H1 (cell line): ENCODE results near the gene PTCH1. TPM values are rescaled to one million over a fixed set of nuclear protein-coding genes. Genes with fewer than 3 reads are reported as not detected.

Experiments
- CTCF ChIA-PET: fragments of 300-600 bp; sonication (Branson Sonifier 250); formaldehyde crosslinking; loops from one replicate; lab custom pipeline; 2021; ENCODE audit not compliant: partially characterized antibody; lab: Charles Lee
- POLR2A ChIA-PET: fragments of 300-600 bp; sonication (Branson Sonifier 250); formaldehyde crosslinking; loops from one replicate; lab custom pipeline; 2021; ENCODE audit warnings: inconsistent platforms; ENCODE audit not compliant: partially characterized antibody; lab: Charles Lee
- DNase-seq, 2 experiments: peaks; one replicate each; pipeline versions ENCODE4 v3.0.0 to v3.0.0-alpha.2; 2010 to 2022; ENCODE audit warnings: low spot score in 2 of 2, low read depth in 1 of 2, mixed read lengths in 1 of 2
- FAIRE-seq: peaks from 2 replicates; lab custom pipeline; 2011; peaks lifted over from hg19 to GRCh38; lab: Jason Lieb, UNC
- H2AFZ ChIP-seq: 2 replicates; pipeline ENCODE4 v1.8.1; 2012; ENCODE audit warnings: low read length, inconsistent platforms
- H2AK5ac ChIP-seq: 2 replicates; pipeline ENCODE4 v1.6.1; 2013; ENCODE audit warnings: low read depth, low read length
- H2BK120ac ChIP-seq: replicated peaks from 2 replicates; pipeline ENCODE3; 2013; ENCODE audit warnings: low read depth, low read length, inconsistent platforms
- H2BK12ac ChIP-seq: 2 replicates; pipeline ENCODE4 v1.6.1; 2013; ENCODE audit warnings: low read depth, low read length
- H2BK15ac ChIP-seq: 2 replicates; pipeline ENCODE4 v1.6.1; 2013; ENCODE audit warnings: low read length
- H2BK20ac ChIP-seq: 2 replicates; pipeline ENCODE4 v1.6.1; 2013; ENCODE audit warnings: low read length
- H2BK5ac ChIP-seq: 2 replicates; pipeline ENCODE4 v1.6.1; 2013; ENCODE audit warnings: low read depth, low read length
- H3K14ac ChIP-seq: 2 replicates; pipeline ENCODE4 v1.6.1; 2013; ENCODE audit warnings: inconsistent platforms; ENCODE audit not compliant: insufficient read length
- H3K18ac ChIP-seq: 2 replicates; pipeline ENCODE4 v1.6.1; 2013; ENCODE audit warnings: low read length; ENCODE audit errors: extremely low read depth
- H3K23ac ChIP-seq: 2 replicates; pipeline ENCODE4 v1.6.1; 2013; ENCODE audit warnings: inconsistent platforms; ENCODE audit not compliant: insufficient read length
- H3K23me2 ChIP-seq: 2 replicates; pipeline ENCODE4 v1.6.1; 2013; ENCODE audit warnings: low read depth, low read length
- H3K27ac ChIP-seq: 2 replicates; pipeline ENCODE4 v1.6.1; 2011; ENCODE audit warnings: low read depth, low read length, inconsistent platforms
- H3K27me3 ChIP-seq, 4 experiments: replicated peaks in 1 of 4; 1 replicate in 1 of 4; 2 replicates in 3 of 4; pipeline versions ENCODE4 v1.6.1 to v1.8.1; 2011 to 2013; ENCODE audit warnings: low read length in 3 of 4, mild to moderate bottlenecking in 3 of 4, inconsistent platforms in 2 of 4, mixed read lengths in 2 of 4, moderate library complexity in 1 of 4; ENCODE audit not compliant: control insufficient read depth in 3 of 4, insufficient read depth in 3 of 4; ENCODE audit errors: extremely low read depth in 1 of 4
- H3K36me3 ChIP-seq, 4 experiments: 2 replicates each; pipeline versions ENCODE4 v1.6.1 to v1.8.1; 2011 to 2013; ENCODE audit warnings: mild to moderate bottlenecking in 4 of 4, low read length in 3 of 4, moderate library complexity in 2 of 4, control low read depth in 1 of 4, inconsistent platforms in 1 of 4; ENCODE audit not compliant: insufficient read depth in 4 of 4, control insufficient read depth in 2 of 4
- H3K4ac ChIP-seq: replicated peaks from 2 replicates; pipeline ENCODE3; 2013; ENCODE audit warnings: low read length, low read depth, mixed read lengths, inconsistent platforms; ENCODE audit not compliant: insufficient read length
- H3K4me1 ChIP-seq, 4 experiments: replicated peaks in 1 of 4; 1 replicate in 1 of 4; 2 replicates in 3 of 4; pipeline versions ENCODE4 v1.6.1 to v1.8.1; 2011 to 2013; ENCODE audit warnings: low read length in 3 of 4, inconsistent platforms in 2 of 4, mixed read lengths in 1 of 4; ENCODE audit not compliant: insufficient read depth in 4 of 4, control insufficient read depth in 3 of 4
- H3K4me2 ChIP-seq, 2 experiments: 2 replicates each; pipeline versions ENCODE4 v1.6.1 to v1.8.1; 2011 to 2013; ENCODE audit warnings: low read depth in 2 of 2, low read length in 2 of 2, control low read depth in 1 of 2, inconsistent platforms in 1 of 2, mild to moderate bottlenecking in 1 of 2; ENCODE audit not compliant: insufficient read depth in 1 of 2
- H3K4me3 ChIP-seq, 4 experiments: fragments of 200-600, 300-600 bp in 1 of 4; sonication (generic), shearing (Covaris generic), sonication (Bioruptor Twin) in 1 of 4; 2 replicates each; pipeline versions ENCODE4 v1.5.1 to v1.8.1; 2011 to 2016; ENCODE audit warnings: low read length in 4 of 4, low read depth in 3 of 4, control low read depth in 2 of 4, inconsistent platforms in 2 of 4, mild to moderate bottlenecking in 2 of 4, mixed read lengths in 1 of 4, moderate library complexity in 1 of 4; ENCODE audit not compliant: insufficient read depth in 2 of 4; ENCODE audit errors: extremely low read depth in 1 of 4
- H3K56ac ChIP-seq: replicated peaks from 2 replicates; pipeline ENCODE3; 2013; ENCODE audit warnings: low read depth, mild to moderate bottlenecking, mixed read lengths, low read length, inconsistent platforms; ENCODE audit not compliant: insufficient read length
- H3K79me1 ChIP-seq: 2 replicates; pipeline ENCODE4 v1.6.1; 2013; ENCODE audit warnings: low read depth, low read length, control low read depth
- H3K79me2 ChIP-seq, 2 experiments: 2 replicates each; pipeline versions ENCODE4 v1.6.1 to v1.8.1; 2012 to 2013; ENCODE audit warnings: low read length in 2 of 2, mild to moderate bottlenecking in 2 of 2, inconsistent platforms in 1 of 2; ENCODE audit not compliant: insufficient read depth in 2 of 2, control insufficient read depth in 1 of 2
- H3K9ac ChIP-seq, 4 experiments: replicated peaks in 1 of 4; 1 replicate in 1 of 4; 2 replicates in 3 of 4; pipeline versions ENCODE4 v1.6.1 to v1.8.1; 2011 to 2013; ENCODE audit warnings: low read depth in 3 of 4, low read length in 3 of 4, control low read depth in 2 of 4, mild to moderate bottlenecking in 2 of 4, moderate library complexity in 2 of 4, inconsistent platforms in 1 of 4; ENCODE audit errors: extremely low read depth in 1 of 4
- H3K9me3 ChIP-seq, 2 experiments: 2 replicates each; pipeline versions ENCODE4 v1.6.1 to v1.8.1; 2012 to 2013; ENCODE audit warnings: mild to moderate bottlenecking in 2 of 2, moderate library complexity in 2 of 2, control low read depth in 1 of 2, inconsistent platforms in 1 of 2, low read depth in 1 of 2, low read length in 1 of 2, mixed read lengths in 1 of 2; ENCODE audit not compliant: insufficient read depth in 2 of 2
- H4K20me1 ChIP-seq, 2 experiments: replicated peaks in 1 of 2; 2 replicates each; pipeline versions ENCODE3 to v1.8.1; 2011 to 2013; ENCODE audit warnings: inconsistent platforms in 2 of 2, low read length in 2 of 2, mild to moderate bottlenecking in 1 of 2; ENCODE audit not compliant: insufficient read depth in 2 of 2, control insufficient read depth in 1 of 2
- H4K5ac ChIP-seq: 2 replicates; pipeline ENCODE4 v1.6.1; 2013; ENCODE audit warnings: low read length, low read depth, mixed read lengths, inconsistent platforms; ENCODE audit not compliant: insufficient read length
- H4K8ac ChIP-seq: 2 replicates; pipeline ENCODE4 v1.8.0; 2013; ENCODE audit warnings: mild to moderate bottlenecking, moderate library complexity, low read length, inconsistent platforms; ENCODE audit not compliant: insufficient read depth; ENCODE audit errors: extremely low read depth
- H4K91ac ChIP-seq: replicated peaks from 2 replicates; pipeline ENCODE3; 2013; ENCODE audit warnings: low read length, mixed read lengths, inconsistent platforms; ENCODE audit not compliant: insufficient read length
- CBX8 ChIP-seq: fragments of 300-800, 300-1000 bp; sonication (generic); IDR thresholded peaks from 2 replicates; pipeline ENCODE4 v1.7.1; 2016; ENCODE audit warnings: low read depth, low read length, borderline replicate concordance
- SAP30 ChIP-seq: fragments of 300-600 bp; sonication (generic); IDR thresholded peaks from 2 replicates; pipeline ENCODE4 v1.7.1; 2012; ENCODE audit warnings: low read length, moderate library complexity, mild to moderate bottlenecking, inconsistent platforms; ENCODE audit not compliant: insufficient read depth, insufficient replicate concordance
- SP4 ChIP-seq: IDR thresholded peaks from 2 replicates; pipeline ENCODE4 v1.6.1; 2012; ENCODE audit warnings: low read length, inconsistent platforms
- WGBS, 2 experiments: shearing (Covaris generic) in 1 of 2; methylation state at CpG; one replicate each; pipeline versions ENCODE4 v1.1.6 to v1.1.7; 2013 to 2015; ENCODE audit warnings: low lambda C conversion rate in 2 of 2, mixed read lengths in 2 of 2, inconsistent platforms in 1 of 2, low coverage in 1 of 2, missing lambda C conversion rate in 1 of 2; ENCODE audit not compliant: insufficient replicate concordance in 2 of 2, insufficient coverage in 1 of 2, insufficient read length in 1 of 2; ENCODE audit errors: extremely low coverage in 1 of 2, missing lambda C conversion rate in 1 of 2; 5-methylcytosine and 5-hydroxymethylcytosine counted together
- polyA plus RNA-seq, 7 experiments: library from polyadenylated mRNA; depleted of rRNA in 3 of 7; stranded (reverse) in 5 of 7; unstranded in 2 of 7; fragments of >200 nt in 5 of 7; fragments of 200-250 nt in 2 of 7; gene quantifications; 1 replicate in 5 of 7; 2 replicates in 1 of 7; 4 replicates in 1 of 7; pipeline versions ENCODE4 v1.2.1 to v1.2.3, GENCODE V29; 2011 to 2013; ENCODE audit warnings: missing spikeins in 2 of 7, mixed read lengths in 2 of 7
- total RNA-seq: library from RNA; stranded (reverse); fragmentation: NEBNext Ultra II Directional; extraction: Animal tissue kit (Norgen Biotek cat#: 25700); gene quantifications from 2 replicates; pipeline ENCODE4 v1.2.1, GENCODE V29; 2021

PTCH1 gene
- total and polyA plus RNA-seq, 2 of the 8 experiments (the other 6 are each of a cell fraction or from before 2014, with no cell fraction given), result 6.4 to 34.1 TPM

DNA sequence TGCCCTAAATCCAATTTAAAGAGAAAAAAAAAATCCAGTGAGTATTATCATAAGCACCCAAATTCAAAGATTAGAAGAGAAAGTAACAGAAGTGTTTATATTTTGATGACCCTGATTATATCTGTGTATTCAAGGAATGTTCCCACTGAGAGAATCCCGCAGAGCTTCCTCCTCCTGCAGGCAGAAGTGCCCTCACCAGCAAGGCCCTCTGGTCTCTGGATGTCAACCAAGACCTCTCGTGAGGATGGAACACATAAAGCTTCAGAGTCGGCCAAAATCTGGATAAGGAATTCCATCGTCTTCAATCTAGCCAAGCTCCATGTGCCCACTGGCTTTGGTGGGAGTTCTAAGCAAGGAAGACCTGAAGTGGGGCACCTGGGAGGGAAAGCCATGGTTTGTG, 18.1 kb downstream of the PTCH1 start:
- H3K18ac ChIP-seq, result no peak overlapping the region
- H3K79me1 ChIP-seq, result peaks cover 20% of the 10 kb centered on the region
- no peak overlapping the region for H2BK120ac ChIP-seq
- no peak overlapping the region for H2BK12ac ChIP-seq
- no peak overlapping the region for H4K8ac ChIP-seq
- no peak overlapping the region for H3K27ac ChIP-seq
- H2AK5ac ChIP-seq, result no peak overlapping the region
- peaks cover 9 to 95% of the 10 kb centered on the region in 2 experiments; a peak in 3 of 4 replicates for H3K79me2 ChIP-seq
- H3K27me3 ChIP-seq, result no peaks in the 10 kb centered on the region
- no peak overlapping the region for H4K91ac ChIP-seq
- H3K56ac ChIP-seq, result no peak overlapping the region
- no peak overlapping the region for H3K4me3 ChIP-seq
- no peak for TF ChIP-seq CBX8
- no peak for TF ChIP-seq SP4
- no peak for TF ChIP-seq SAP30
- FAIRE-seq (no peak), DNase-seq (no peak)
- H4K5ac ChIP-seq, result no peak overlapping the region
- H3K23me2 ChIP-seq, result no peaks in the 10 kb centered on the region
- no peak overlapping the region for H3K4ac ChIP-seq
- H4K20me1 ChIP-seq, result peaks cover 5 to 23% of the 10 kb centered on the region in 2 experiments
- H3K4me1 ChIP-seq, result peaks cover 8 to 29% (median 21%) of the 10 kb centered on the region in 4 experiments
- no peak overlapping the region for H2AFZ ChIP-seq
- ChIA-PET CTCF (interaction anchor here (0.7 to 1.4 kb wide), 2 partner anchors 162 to 557 kb away, joined by 3 read pairs; no protein-coding TSS in a partner anchor), POLR2A (no interaction called here)
- no peak overlapping the region for H3K4me2 ChIP-seq
- 94% methylated on average over 4 of the region's 4 CpGs; no CpG with 5 or more reads in 1 of the 2 experiments for WGBS, 2 experiments
- peaks cover 0 to under 1% (median 0%) of the 10 kb centered on the region in 4 experiments; a peak in 2 of 8 replicates for H3K36me3 ChIP-seq
- H3K23ac ChIP-seq, result no peak overlapping the region
- H3K9ac ChIP-seq, result no peak overlapping the region
- no peaks in the 10 kb centered on the region for H3K9me3 ChIP-seq
- H2BK5ac ChIP-seq, result 0 out of 2 replicates have a peak overlapping the region, but pooled peaks have one; percentile 16
- H2BK15ac ChIP-seq, result no peak overlapping the region
- H2BK20ac ChIP-seq, result no peak overlapping the region
- H3K14ac ChIP-seq, result no peak overlapping the region
